ENCODE measurements around the gene WDHD1.
"Not testable (repeated sequence)": the region's sequence is repeated elsewhere in the genome, so short reads cannot be mapped to it uniquely, and the experiment has no call there.

The WDHD1 gene

GRCh38 chr14:55048900-55049436, 22.1 kb upstream of the WDHD1 start:
- TF ChIP-seq CTCF (IDR thresholded peaks at IDR 0.05; ENCODE audit: control insufficient read depth, insufficient read depth, low read depth, low read length, missing control alignments), result no peak
- no peak overlapping the region for H3K4me3 ChIP-seq (ENCODE audit: control insufficient read depth, low read depth, low read length)
- DNase-seq (ENCODE audit: low read depth), result no peak

GRCh38 chr14:55047301-55048053, 20.6 kb upstream of the WDHD1 start:
- no peak for DNase-seq (ENCODE audit: low read depth)
- H3K4me3 ChIP-seq (ENCODE audit: control insufficient read depth, low read depth, low read length), result no peak overlapping the region
- no peak for TF ChIP-seq CTCF (IDR thresholded peaks at IDR 0.05; ENCODE audit: control insufficient read depth, insufficient read depth, low read depth, low read length, missing control alignments)

DNA sequence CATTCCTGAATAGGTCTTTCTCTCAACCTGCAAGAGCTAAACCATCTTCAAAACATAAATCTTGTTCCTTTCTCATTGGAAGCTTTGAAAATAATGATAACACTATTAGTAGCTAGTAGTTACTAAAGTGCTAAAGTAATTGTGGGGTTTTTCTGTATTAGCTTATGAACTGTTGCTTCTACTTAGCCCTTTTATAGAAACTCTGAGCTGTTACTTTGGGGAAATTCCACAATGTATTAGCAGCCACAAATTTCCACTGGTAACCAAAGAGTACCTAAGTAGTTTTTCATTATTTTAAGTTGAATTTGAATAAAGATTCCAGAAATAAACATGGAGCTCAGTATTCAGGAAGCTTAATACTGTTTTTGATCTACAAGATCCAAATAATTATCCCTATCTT, 18.2 kb upstream of the WDHD1 start:
- no peak for TF ChIP-seq CTCF (IDR thresholded peaks at IDR 0.05; ENCODE audit: control insufficient read depth, insufficient read depth, low read depth, low read length, missing control alignments)
- no peak overlapping the region for H3K4me3 ChIP-seq (ENCODE audit: control insufficient read depth, low read depth, low read length)
- DNase-seq (ENCODE audit: low read depth), result no peak

GRCh38 chr14:55043528-55043927, 16.6 kb upstream of the WDHD1 start:
- no peak for TF ChIP-seq CTCF (IDR thresholded peaks at IDR 0.05; ENCODE audit: control insufficient read depth, insufficient read depth, low read depth, low read length, missing control alignments)
- H3K4me3 ChIP-seq (ENCODE audit: control insufficient read depth, low read depth, low read length), result no peak overlapping the region
- DNase-seq (ENCODE audit: low read depth), result no peak

GRCh38 chr14:55038708-55039107, 11.8 kb upstream of the WDHD1 start:
- DNase-seq (ENCODE audit: low read depth), result no peak
- TF ChIP-seq CTCF (IDR thresholded peaks at IDR 0.05; ENCODE audit: control insufficient read depth, insufficient read depth, low read depth, low read length, missing control alignments), result no peak
- H3K4me3 ChIP-seq (ENCODE audit: control insufficient read depth, low read depth, low read length), result no peak overlapping the region

DNA sequence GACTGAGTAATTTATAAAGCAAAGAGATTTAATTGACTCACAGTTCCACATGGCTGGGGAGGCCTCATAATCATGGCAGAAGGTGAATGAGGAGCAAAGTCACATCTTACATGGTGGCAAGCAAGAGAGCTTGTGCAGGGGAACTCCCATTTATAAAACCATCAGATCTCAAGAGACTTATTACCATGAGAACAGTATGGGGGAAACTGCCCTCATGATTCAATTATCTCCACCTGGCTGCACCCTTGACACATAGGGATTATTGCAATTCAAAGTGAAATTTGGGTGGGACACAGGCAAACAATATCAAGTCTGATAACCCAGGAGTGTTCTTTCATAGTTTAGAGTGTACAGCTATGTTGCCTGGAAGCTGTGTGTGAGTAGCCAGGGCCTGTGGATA, 11.1 kb upstream of the WDHD1 start:
- not testable (repeated sequence) for DNase-seq (ENCODE audit: low read depth)

GRCh38 chr14:55031190-55031589, 4.3 kb upstream of the WDHD1 start:
- DNase-seq (ENCODE audit: low read depth), result no peak
- TF ChIP-seq CTCF (IDR thresholded peaks at IDR 0.05; ENCODE audit: control insufficient read depth, insufficient read depth, low read depth, low read length, missing control alignments), result no peak
- no peak overlapping the region for H3K4me3 ChIP-seq (ENCODE audit: control insufficient read depth, low read depth, low read length)

More for the DNA sequence above, 11.1 kb upstream of the WDHD1 start:
- not testable (repeated sequence) for H3K4me3 ChIP-seq (ENCODE audit: control insufficient read depth, low read depth, low read length)

Measured in AG09309 (cell line).